HG02852 (cell line): Measurements from ENCODE around the gene PLCH2.

Experiments used
- ATAC-seq: cut with Tn5 transposase; IDR thresholded peaks from one replicate; pipeline ENCODE4 v1.9.1; 2021; ENCODE audit warnings: mild to moderate bottlenecking, moderate library complexity; ENCODE audit not compliant: unreplicated experiment

Gene PLCH2

GRCh38 chr1:2526824-2527555 is 50.9 kb downstream of the PLCH2 start:
- ATAC-seq: peak; percentile 43

GRCh38 chr1:2527556-2527860 is 51.4 kb downstream of the PLCH2 start:
- ATAC-seq: no peak

GRCh38 chr1:2528016-2528415 is 51.9 kb downstream of the PLCH2 start:
- no peak for ATAC-seq

- no peak for ATAC-seq
Observed at GRCh38 chr1:2528611-2528965, 52.5 kb downstream of the PLCH2 start.

- ATAC-seq: no peak
Observed at GRCh38 chr1:2528966-2529783, 53.1 kb downstream of the PLCH2 start.

GRCh38 chr1:2529784-2530512 is 53.9 kb downstream of the PLCH2 start, which contains the start of gene HES5:
Gene HES5, minus strand, starts transcription at chr1:2530263. Its CDS starts 99 bp downstream, at chr1:2530164.
- no peak for ATAC-seq

GRCh38 chr1:2530513-2531361 is 54.6 kb downstream of the PLCH2 start:
- ATAC-seq: no peak

GRCh38 chr1:2532485-2533160 is 56.5 kb downstream of the PLCH2 start:
- no peak for ATAC-seq

GRCh38 chr1:2533365-2533764 is 57.3 kb downstream of the PLCH2 start:
- ATAC-seq: no peak

GRCh38 chr1:2534315-2534686 is 58.2 kb downstream of the PLCH2 start:
- ATAC-seq: no peak

GRCh38 chr1:2534687-2535441 is 58.8 kb downstream of the PLCH2 start:
- no peak for ATAC-seq

GRCh38 chr1:2535455-2535854 is 59.4 kb downstream of the PLCH2 start:
- ATAC-seq: no peak

GRCh38 chr1:2535981-2536380 is 59.9 kb downstream of the PLCH2 start:
- no peak for ATAC-seq

- no peak for ATAC-seq
Observed at GRCh38 chr1:2537784-2538115, 61.7 kb downstream of the PLCH2 start.

GRCh38 chr1:2538376-2538775 is 62.3 kb downstream of the PLCH2 start:
- ATAC-seq: no peak

GRCh38 chr1:2538872-2539271 is 62.8 kb downstream of the PLCH2 start:
- no peak for ATAC-seq

- ATAC-seq: no peak
Observed at GRCh38 chr1:2539312-2539907, 63.3 kb downstream of the PLCH2 start.

GRCh38 chr1:2540816-2541492 is 64.9 kb downstream of the PLCH2 start:
- ATAC-seq: no peak
